ENCODE data around the gene PPM1F. TPM values are rescaled to one million over a fixed set of nuclear protein-coding genes. Genes with fewer than 3 reads are reported as not detected.

PPM1F gene
- total and polyA plus RNA-seq, 10 of the 15 experiments (the other 5 are each of a cell fraction or from before 2014, with no cell fraction given): 0.55 to 26.3 (median 9.7) TPM

DNA sequence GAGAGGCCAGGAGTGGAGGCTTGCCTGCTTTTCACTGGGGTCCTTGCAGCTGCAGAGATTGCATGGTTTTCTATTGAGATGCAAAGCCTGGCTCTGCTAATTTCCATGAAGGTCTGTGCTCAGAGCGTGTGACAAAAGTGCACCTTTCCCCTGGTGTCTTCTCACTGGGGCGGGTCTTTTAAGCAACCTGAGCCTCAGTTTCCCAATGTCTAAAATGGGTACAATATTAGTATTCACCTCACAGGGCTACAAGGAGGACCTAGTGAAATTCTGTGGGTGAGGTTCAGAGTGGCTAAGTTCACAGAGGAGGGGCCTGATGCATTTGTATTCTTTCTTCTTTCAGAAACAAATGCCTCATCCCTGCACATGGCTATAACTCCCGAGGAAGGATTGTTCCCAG, 20.3 kb downstream of the PPM1F start:
- Histone ChIP-seq H4K20me1 (ENCODE audit: control insufficient read depth, insufficient read depth) (no peaks in the 10 kb centered on the region), H3K36me3 (ENCODE audit: control insufficient read depth in 2 of 2, insufficient read depth in 2 of 2, low read length in 1 of 2) (no peaks in the 10 kb centered on the region; a peak in 1 of 4 replicates), H2AFZ (ENCODE audit: control insufficient read depth, low read depth, low read length) (no peak overlapping the region), H3K9ac (ENCODE audit: control insufficient read depth, insufficient read depth, low read length) (no peak overlapping the region), H3K4me3 (no peak overlapping the region), H3K27me3 (replicated peaks in 1 of 2; ENCODE audit: control insufficient read depth in 2 of 2, insufficient read depth in 2 of 2, low read length in 1 of 2) (no peaks in the 10 kb centered on the region), H3K9me3 (replicated peaks; ENCODE audit: control insufficient read depth, insufficient read depth, low read length) (no peaks in the 10 kb centered on the region), H3K79me2 (ENCODE audit: control insufficient read depth, insufficient read depth, low read length) (no peaks in the 10 kb centered on the region), H3K4me1 (ENCODE audit: control insufficient read depth, insufficient read depth, low read length) (peaks cover 2% of the 10 kb centered on the region), H3K4me2 (ENCODE audit: control insufficient read depth, insufficient read depth) (no peak overlapping the region), H3K27ac (ENCODE audit: control insufficient read depth, insufficient read depth) (no peak overlapping the region)
- ATAC-seq (no peak), FAIRE-seq (no peak), DNase-seq (ENCODE audit: low read depth, low spot score) (no peak)
- TF ChIP-seq, protein P1, sequence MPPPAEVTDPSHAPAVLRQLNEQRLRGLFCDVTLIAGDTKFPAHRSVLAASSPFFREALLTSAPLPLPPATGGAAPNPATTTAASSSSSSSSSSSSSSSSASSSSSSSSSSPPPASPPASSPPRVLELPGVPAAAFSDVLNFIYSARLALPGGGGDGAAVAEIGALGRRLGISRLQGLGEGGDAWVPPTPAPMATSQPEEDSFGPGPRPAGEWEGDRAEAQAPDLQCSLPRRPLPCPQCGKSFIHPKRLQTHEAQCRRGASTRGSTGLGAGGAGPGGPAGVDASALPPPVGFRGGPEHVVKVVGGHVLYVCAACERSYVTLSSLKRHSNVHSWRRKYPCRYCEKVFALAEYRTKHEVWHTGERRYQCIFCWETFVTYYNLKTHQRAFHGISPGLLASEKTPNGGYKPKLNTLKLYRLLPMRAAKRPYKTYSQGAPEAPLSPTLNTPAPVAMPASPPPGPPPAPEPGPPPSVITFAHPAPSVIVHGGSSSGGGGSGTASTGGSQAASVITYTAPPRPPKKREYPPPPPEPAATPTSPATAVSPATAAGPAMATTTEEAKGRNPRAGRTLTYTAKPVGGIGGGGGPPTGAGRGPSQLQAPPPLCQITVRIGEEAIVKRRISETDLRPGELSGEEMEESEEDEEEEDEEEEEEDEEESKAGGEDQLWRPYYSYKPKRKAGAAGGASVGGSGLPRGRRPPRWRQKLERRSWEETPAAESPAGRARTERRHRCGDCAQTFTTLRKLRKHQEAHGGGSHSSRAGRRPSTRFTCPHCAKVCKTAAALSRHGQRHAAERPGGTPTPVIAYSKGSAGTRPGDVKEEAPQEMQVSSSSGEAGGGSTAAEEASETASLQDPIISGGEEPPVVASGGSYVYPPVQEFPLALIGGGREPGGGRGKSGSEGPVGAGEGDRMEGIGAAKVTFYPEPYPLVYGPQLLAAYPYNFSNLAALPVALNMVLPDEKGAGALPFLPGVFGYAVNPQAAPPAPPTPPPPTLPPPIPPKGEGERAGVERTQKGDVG (CRISPR knock-in tag; IDR thresholded peaks at IDR 0.05): no peak
- no peak for TF ChIP-seq HDAC2 (IDR thresholded peaks at IDR 0.05)
- TF ChIP-seq, protein P2, sequence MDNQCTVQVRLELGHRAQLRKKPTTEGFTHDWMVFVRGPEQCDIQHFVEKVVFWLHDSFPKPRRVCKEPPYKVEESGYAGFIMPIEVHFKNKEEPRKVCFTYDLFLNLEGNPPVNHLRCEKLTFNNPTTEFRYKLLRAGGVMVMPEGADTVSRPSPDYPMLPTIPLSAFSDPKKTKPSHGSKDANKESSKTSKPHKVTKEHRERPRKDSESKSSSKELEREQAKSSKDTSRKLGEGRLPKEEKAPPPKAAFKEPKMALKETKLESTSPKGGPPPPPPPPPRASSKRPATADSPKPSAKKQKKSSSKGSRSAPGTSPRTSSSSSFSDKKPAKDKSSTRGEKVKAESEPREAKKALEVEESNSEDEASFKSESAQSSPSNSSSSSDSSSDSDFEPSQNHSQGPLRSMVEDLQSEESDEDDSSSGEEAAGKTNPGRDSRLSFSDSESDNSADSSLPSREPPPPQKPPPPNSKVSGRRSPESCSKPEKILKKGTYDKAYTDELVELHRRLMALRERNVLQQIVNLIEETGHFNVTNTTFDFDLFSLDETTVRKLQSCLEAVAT (IDR thresholded peaks at IDR 0.05): no peak
- in situ Hi-C loops (cut with MboI) (loop anchor here (10.0 kb wide), 1 partner anchor 58 kb away; no protein-coding TSS in a partner anchor), intact Hi-C loops (cut with micrococcal nuclease; ENCODE audit: unreplicated experiment) (loop anchor here (10.0 kb wide), 1 partner anchor 158 kb away; no protein-coding TSS in a partner anchor)
- ChIA-PET RAD21 (ENCODE audit: unreplicated experiment) (no interaction called here), CTCF (no interaction called here), SMC1A (ENCODE audit: uncharacterized antibody, unreplicated experiment) (no interaction called here), POLR2A (no interaction called here)
- 70% methylated on average over 3 of the region's 3 CpGs for WGBS (ENCODE audit: insufficient coverage, insufficient replicate concordance, low lambda C conversion rate, missing lambda C conversion rate)
- BruUV-seq (replicated peaks): no TSS peak

Data from GM12878 (cell line).